B cell (primary cell): Measurements from ENCODE around the gene CCR5. TPM values are rescaled to one million over a fixed set of nuclear protein-coding genes. Genes with fewer than 3 reads are reported as not detected.

Source experiments
- ATAC-seq: fragments of 200-7000 bp; cut with Tn5 transposase; one replicate; pipeline ENCODE4 v1.10.0; 2021; ENCODE audit warnings: low read depth, mild to moderate bottlenecking, moderate number of reproducible peaks, moderate library complexity
- CTCF ChIA-PET: fragments of 350-600 bp; sonication (Branson Sonifier 250); formaldehyde crosslinking; loops from one replicate; lab custom pipeline; 2021; ENCODE audit warnings: antibody characterized with exemption, inconsistent platforms; lab: Charles Lee
- POLR2A ChIA-PET: fragments of 350-600 bp; sonication (Branson Sonifier 250); formaldehyde crosslinking; loops from one replicate; lab custom pipeline; 2021; ENCODE audit warnings: antibody characterized with exemption; lab: Charles Lee
- DNase-seq: peaks from one replicate; pipeline ENCODE4 v3.0.0; 2013
- H2AFZ ChIP-seq: 2 replicates; pipeline ENCODE4 v1.6.1; 2012; ENCODE audit warnings: mild to moderate bottlenecking, low read depth, low read length; ENCODE audit not compliant: insufficient read depth, poor library complexity, severe bottlenecking
- H3K27ac ChIP-seq, 2 donors: 1 replicate in 1 of 2; 2 replicates in 1 of 2; pipeline ENCODE4 v1.5.1; 2012 to 2013; ENCODE audit warnings: low read length in 2 of 2, mild to moderate bottlenecking in 2 of 2, moderate library complexity in 1 of 2
- H3K27me3 ChIP-seq, 4 experiments: fragments of 200-600 bp in 1 of 4; sonication (generic) in 1 of 4; replicated peaks in 1 of 4; 1 replicate in 2 of 4; 2 replicates in 2 of 4; pipeline versions ENCODE4 v1.6.1 to v1.7.0; 2013 to 2016; ENCODE audit warnings: low read length in 3 of 4, mild to moderate bottlenecking in 2 of 4, mixed read lengths in 1 of 4, moderate library complexity in 1 of 4; ENCODE audit not compliant: insufficient read depth in 4 of 4, control insufficient read depth in 3 of 4; ENCODE audit errors: control extremely low read depth in 1 of 4
- H3K36me3 ChIP-seq, 2 experiments: replicated peaks in 1 of 2; 1 replicate in 1 of 2; 2 replicates in 1 of 2; pipeline versions ENCODE4 v1.6.1 to v1.7.1; 2013; ENCODE audit warnings: low read length in 1 of 2; ENCODE audit not compliant: insufficient read depth in 2 of 2, control insufficient read depth in 1 of 2; ENCODE audit errors: control extremely low read depth in 1 of 2, extremely low read depth in 1 of 2
- H3K4me1 ChIP-seq, 2 donors: fragments of 200-600 bp in 1 of 2; sonication (generic) in 1 of 2; 1 replicate in 1 of 2; 2 replicates in 1 of 2; pipeline versions ENCODE4 v1.5.1 to v1.6.1; 2013 to 2017; ENCODE audit warnings: low read length in 2 of 2; ENCODE audit not compliant: control insufficient read depth in 2 of 2, insufficient read depth in 2 of 2
- H3K4me2 ChIP-seq: replicated peaks from 2 replicates; pipeline ENCODE3; 2012; ENCODE audit warnings: mild to moderate bottlenecking, low read depth, low read length; ENCODE audit not compliant: poor library complexity, severe bottlenecking
- H3K4me3 ChIP-seq, 5 experiments: fragments of 200-600 bp in 1 of 5; sonication (generic) in 1 of 5; 1 replicate in 3 of 5; 2 replicates in 2 of 5; pipeline versions ENCODE4 v1.5.1 to v1.7.0; 2011 to 2016; ENCODE audit warnings: low read length in 4 of 5, mild to moderate bottlenecking in 4 of 5, low read depth in 2 of 5, control low read depth in 1 of 5, moderate library complexity in 1 of 5; ENCODE audit not compliant: insufficient read depth in 1 of 5; ENCODE audit errors: control extremely low read depth in 1 of 5, extremely low read depth in 1 of 5
- H3K79me2 ChIP-seq: fragments of 200-600 bp; sonication (generic); one replicate; pipeline ENCODE4 v1.6.0; 2016; ENCODE audit warnings: low read length; ENCODE audit not compliant: control insufficient read depth, insufficient read depth
- H3K9ac ChIP-seq: fragments of 200-600 bp; sonication (generic); 2 replicates; pipeline ENCODE4 v1.6.1; 2017; ENCODE audit warnings: mild to moderate bottlenecking, low read length, moderate library complexity
- H3K9me3 ChIP-seq, 3 donors: one replicate each; pipeline versions ENCODE4 v1.6.1 to v1.7.1; 2013; ENCODE audit warnings: low read length in 2 of 3; ENCODE audit not compliant: control insufficient read depth in 2 of 3, insufficient read depth in 1 of 3; ENCODE audit errors: control extremely low read depth in 1 of 3
- H4K20me1 ChIP-seq: 2 replicates; pipeline ENCODE4 v1.6.0; 2012; ENCODE audit warnings: mild to moderate bottlenecking, low read length; ENCODE audit not compliant: insufficient read depth, control insufficient read depth, poor library complexity, severe bottlenecking
- H3K27ac Mint-ChIP-seq: one replicate; pipeline ENCODE4 v1.8.0; 2021; ENCODE audit warnings: mixed read lengths
- H3K27me3 Mint-ChIP-seq: one replicate; pipeline ENCODE4 v1.8.0; 2021; ENCODE audit warnings: mixed read lengths
- H3K4me1 Mint-ChIP-seq: one replicate; pipeline ENCODE4 v1.8.0; 2021; ENCODE audit warnings: mixed read lengths
- H3K4me3 Mint-ChIP-seq: one replicate; pipeline ENCODE4 v1.8.0; 2021; ENCODE audit warnings: mixed read lengths
- H3K9me3 Mint-ChIP-seq: one replicate; pipeline ENCODE4 v1.8.0; 2022; ENCODE audit warnings: mixed read lengths; ENCODE audit not compliant: insufficient read depth
- EZH2 ChIP-seq: IDR thresholded peaks from 2 replicates; pipeline ENCODE4 v1.6.1; 2012; ENCODE audit warnings: borderline replicate concordance, low read depth, mild to moderate bottlenecking, moderate library complexity, low read length; ENCODE audit not compliant: insufficient read depth, poor library complexity, severe bottlenecking
- WGBS: methylation state at CpG from one replicate; pipeline ENCODE4 v1.1.5; 2013; ENCODE audit warnings: missing lambda C conversion rate; ENCODE audit not compliant: insufficient coverage; 5-methylcytosine and 5-hydroxymethylcytosine counted together
- intact Hi-C: fragments of 100-400 bp; cut with micrococcal nuclease; formaldehyde crosslinking; loops from one replicate; pipeline ENCODE4 v1.10.0; 2022
- polyA plus RNA-seq: library from polyadenylated mRNA; depleted of rRNA; stranded (reverse); fragments of >200 nt; gene quantifications from 2 replicates; pipeline ENCODE4 v1.2.3, GENCODE V29; 2012
- total RNA-seq, 2 donors: library from RNA; stranded (reverse); fragments of 120-200 nt in 1 of 2; gene quantifications; 1 replicate in 1 of 2; 2 replicates in 1 of 2; pipeline versions ENCODE4 v1.2.3 to v1.2.4, GENCODE V29; 2013 to 2022
- TF ChIP-seq, protein P1 (sequence below): fragments of 200-600 bp; IDR thresholded peaks from one replicate; pipeline ENCODE4 v1.8.0; 2022; ENCODE audit warnings: antibody characterized with exemption, mild to moderate bottlenecking

CCR5 gene
- total and polyA plus RNA-seq, 2 donors (not counting 1 experiment from before 2014, with no cell fraction given): 0.15 to 0.21 TPM

DNA sequence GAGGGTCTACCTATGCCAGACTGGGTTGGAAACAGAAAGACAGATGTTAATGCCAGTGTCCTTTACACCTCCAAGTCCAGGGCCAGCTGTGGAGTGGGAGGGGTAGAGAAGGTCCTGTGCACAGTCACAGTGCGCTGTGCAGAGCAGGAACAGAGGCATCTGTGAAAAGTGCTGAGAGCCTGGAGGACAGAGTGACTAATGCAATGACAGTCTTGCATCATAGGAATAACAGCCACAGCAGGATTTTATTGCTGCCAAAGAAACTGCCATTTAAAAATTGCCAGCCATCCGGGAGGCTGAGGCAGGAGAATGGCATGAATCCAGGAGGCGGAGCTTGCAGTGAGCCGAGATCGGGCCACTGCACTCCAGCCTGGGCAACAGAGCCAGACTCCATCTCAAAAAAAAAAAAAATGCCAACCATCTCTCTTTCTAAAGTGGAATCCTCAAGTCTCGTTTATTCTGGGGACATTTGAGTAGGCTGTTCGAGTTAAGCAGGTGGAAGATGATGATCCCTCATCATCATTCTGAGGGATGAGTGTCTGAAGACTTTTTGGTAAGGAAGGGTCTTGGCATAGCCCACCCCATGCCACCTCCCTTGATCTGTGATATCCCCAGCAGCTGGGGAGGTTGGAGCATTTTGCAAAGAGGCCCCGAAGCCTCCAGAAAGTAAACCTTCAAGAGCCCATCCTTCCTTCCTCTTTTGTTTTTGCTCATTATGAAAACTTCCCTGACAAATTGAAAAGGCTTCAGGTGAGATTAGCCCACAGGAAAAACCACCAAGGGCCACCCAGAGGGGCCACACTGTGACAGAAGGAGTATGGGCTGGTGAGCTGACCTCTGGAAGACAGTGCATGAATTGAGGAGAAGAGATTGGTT is 9.1 kb upstream of the CCR5 start:
- H2AFZ ChIP-seq: peak overlapping the region; percentile 37
- no peaks in the 10 kb centered on the region for H3K9me3 Mint-ChIP-seq
- intact Hi-C loops: loop anchor here (5.0 kb wide), 1 partner anchor 39 kb away; no protein-coding TSS in a partner anchor
- no peak overlapping the region for H3K9ac ChIP-seq
- CTCF ChIA-PET: interaction anchor here (2.3 to 2.7 kb wide), 2 partner anchors 7 to 9 kb away, joined by 6 to 14 read pairs; partner anchors contain the start of gene CCR5
- no peak overlapping the region for H3K4me3 Mint-ChIP-seq
- no peaks in the 10 kb centered on the region for H3K27me3 ChIP-seq
- no peak for DNase-seq
- peak overlapping the region; percentile 32 for H3K4me2 ChIP-seq
- H3K79me2 ChIP-seq: no peaks in the 10 kb centered on the region
- WGBS: 85% methylated on average over 4 of the region's 8 CpGs
- no peak for TF ChIP-seq EZH2
- TF ChIP-seq, protein P1, sequence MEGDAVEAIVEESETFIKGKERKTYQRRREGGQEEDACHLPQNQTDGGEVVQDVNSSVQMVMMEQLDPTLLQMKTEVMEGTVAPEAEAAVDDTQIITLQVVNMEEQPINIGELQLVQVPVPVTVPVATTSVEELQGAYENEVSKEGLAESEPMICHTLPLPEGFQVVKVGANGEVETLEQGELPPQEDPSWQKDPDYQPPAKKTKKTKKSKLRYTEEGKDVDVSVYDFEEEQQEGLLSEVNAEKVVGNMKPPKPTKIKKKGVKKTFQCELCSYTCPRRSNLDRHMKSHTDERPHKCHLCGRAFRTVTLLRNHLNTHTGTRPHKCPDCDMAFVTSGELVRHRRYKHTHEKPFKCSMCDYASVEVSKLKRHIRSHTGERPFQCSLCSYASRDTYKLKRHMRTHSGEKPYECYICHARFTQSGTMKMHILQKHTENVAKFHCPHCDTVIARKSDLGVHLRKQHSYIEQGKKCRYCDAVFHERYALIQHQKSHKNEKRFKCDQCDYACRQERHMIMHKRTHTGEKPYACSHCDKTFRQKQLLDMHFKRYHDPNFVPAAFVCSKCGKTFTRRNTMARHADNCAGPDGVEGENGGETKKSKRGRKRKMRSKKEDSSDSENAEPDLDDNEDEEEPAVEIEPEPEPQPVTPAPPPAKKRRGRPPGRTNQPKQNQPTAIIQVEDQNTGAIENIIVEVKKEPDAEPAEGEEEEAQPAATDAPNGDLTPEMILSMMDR: no peak
- H4K20me1 ChIP-seq: no peaks in the 10 kb centered on the region
- H3K4me3 ChIP-seq: no peak overlapping the region
- POLR2A ChIA-PET: interaction anchor here (0.7 kb wide), 1 partner anchor 47 kb away, joined by 5 read pairs; no protein-coding TSS in a partner anchor
- H3K27me3 Mint-ChIP-seq: no peaks in the 10 kb centered on the region
- peak overlapping the region in 1 of 2 donors; percentile 4 for H3K27ac ChIP-seq
- H3K36me3 ChIP-seq: no peaks in the 10 kb centered on the region
- ATAC-seq: no peak
- no peaks in the 10 kb centered on the region for H3K9me3 ChIP-seq
- H3K27ac Mint-ChIP-seq: peak overlapping the region; percentile 73
- peaks cover 41% of the 10 kb centered on the region for H3K4me1 Mint-ChIP-seq
- peaks cover 17 to 33% of the 10 kb centered on the region in 2 donors for H3K4me1 ChIP-seq

DNA sequence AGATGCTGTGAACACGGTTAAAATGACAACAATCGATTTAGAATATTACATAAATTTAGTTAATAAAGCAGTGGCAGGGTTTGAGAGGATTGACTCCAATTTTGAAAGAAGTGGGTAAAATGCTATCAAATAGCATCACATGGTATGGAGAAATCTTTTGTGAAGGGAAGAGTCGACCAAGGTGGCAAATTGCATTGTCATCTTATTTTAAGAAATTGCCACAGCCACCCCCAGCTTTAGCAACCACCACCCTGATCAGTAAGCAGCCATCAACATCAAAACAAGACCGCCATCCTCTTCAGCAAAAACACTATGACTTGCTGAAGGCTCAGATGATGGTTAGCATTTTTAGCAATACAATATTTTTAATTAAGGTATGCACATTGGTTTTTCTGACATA is 5.7 kb upstream of the CCR5 start:
- intact Hi-C loops: no loop called here
- no peak overlapping the region for H3K27ac Mint-ChIP-seq
- TF ChIP-seq, protein P1: no peak
- TF ChIP-seq EZH2: no peak
- no peaks in the 10 kb centered on the region for H3K9me3 ChIP-seq
- ChIA-PET POLR2A (no interaction called here), CTCF (interaction anchor here (1.0 to 13.1 kb wide), 3 partner anchors 269 to 426 kb away, joined by 3 to 233 read pairs (median 4); no protein-coding TSS in a partner anchor)
- no peak overlapping the region for H3K4me2 ChIP-seq
- no peak overlapping the region for H3K9ac ChIP-seq
- ATAC-seq (no peak), DNase-seq (no peak)
- no CpG with 5 or more reads among the region's 4 CpGs for WGBS
- H4K20me1 ChIP-seq: no peaks in the 10 kb centered on the region
- H3K4me1 Mint-ChIP-seq: peaks cover 47% of the 10 kb centered on the region
- H3K4me1 ChIP-seq: peaks cover 21 to 45% of the 10 kb centered on the region in 2 donors
- H2AFZ ChIP-seq: no peak overlapping the region
- H3K27me3 ChIP-seq: no peaks in the 10 kb centered on the region
- H3K27me3 Mint-ChIP-seq: no peaks in the 10 kb centered on the region
- no peaks in the 10 kb centered on the region for H3K9me3 Mint-ChIP-seq
- H3K4me3 ChIP-seq: no peak overlapping the region
- no peak overlapping the region for H3K4me3 Mint-ChIP-seq
- no peak overlapping the region for H3K27ac ChIP-seq
- H3K79me2 ChIP-seq: no peaks in the 10 kb centered on the region
- no peaks in the 10 kb centered on the region for H3K36me3 ChIP-seq
